Activated CD8-positive, alpha-beta memory T cell treated with anti-CD3 and anti-CD28 coated beads for 48 hours (primary cell): Measurements from ENCODE around the gene KLK6.

Experiments used
- DNase-seq, 3 experiments: peaks; one replicate each; pipeline ENCODE4 v3.0.0-alpha.2; 2020; ENCODE audit warnings: low read depth in 2 of 3, low spot score in 2 of 3

KLK6 gene

GRCh38 chr19:50959731-50960500, 9.5 kb downstream of the KLK6 start:
- no peak for DNase-seq

- no peak for DNase-seq
These were observed 11.8 kb downstream of the KLK6 start for GRCh38 chr19:50957587-50957986.

GRCh38 chr19:50952910-50953309, 16.5 kb downstream of the KLK6 start, which contains the start of gene KLK5:
Gene KLK5 (minus strand): TSS chr19:50953038. CDS start chr19:50952657, 381 bp downstream.
- no peak for DNase-seq

DNA sequence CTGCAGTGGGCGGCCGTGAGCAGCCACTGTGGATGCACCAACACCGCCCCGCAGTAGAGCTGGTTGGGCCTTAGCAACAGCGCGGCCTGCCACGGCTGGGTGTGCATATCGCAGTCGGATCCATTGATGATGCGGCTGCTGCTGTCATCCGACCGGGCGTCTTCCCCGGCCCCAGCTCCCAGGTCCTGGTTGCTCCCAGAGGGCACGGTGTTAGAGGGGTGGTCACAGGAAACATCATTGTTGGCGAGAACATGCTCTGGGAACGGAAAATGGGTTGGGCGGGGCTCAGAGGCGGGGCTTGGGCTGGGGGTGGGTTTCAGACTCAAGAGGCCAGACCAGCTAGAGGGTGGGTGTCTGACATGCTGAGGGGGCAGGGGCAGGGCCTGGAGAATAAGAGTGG, 19.5 kb downstream of the KLK6 start:
- no peak for DNase-seq

DNA sequence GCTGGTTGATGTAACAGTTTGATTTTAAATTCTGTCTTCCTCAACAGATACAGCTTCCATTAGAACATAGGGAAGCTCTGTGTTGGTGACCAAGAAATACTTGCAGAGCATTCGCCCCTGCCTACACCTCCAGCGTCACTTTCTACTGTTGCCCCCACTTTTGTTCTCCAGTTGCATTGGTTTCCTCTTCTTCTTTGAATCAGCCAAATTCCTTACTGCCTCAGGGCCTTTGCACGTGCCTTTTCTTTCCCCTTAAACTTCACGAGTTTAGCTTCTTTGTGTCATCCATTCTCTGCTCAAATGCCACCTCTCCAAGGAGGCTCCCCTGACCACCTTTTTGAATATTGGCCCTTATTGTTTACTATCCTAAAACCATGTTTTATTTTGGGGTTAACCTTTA, 22.3 kb downstream of the KLK6 start:
- DNase-seq = no peak

- DNase-seq = no peak
These were observed 24.6 kb downstream of the KLK6 start for GRCh38 chr19:50944795-50945194.

GRCh38 chr19:50943074-50943828, 26.1 kb downstream of the KLK6 start:
- DNase-seq = no peak

GRCh38 chr19:50939596-50939995, 29.8 kb downstream of the KLK6 start:
- no peak for DNase-seq

GRCh38 chr19:50933640-50934039, 35.8 kb downstream of the KLK6 start:
- DNase-seq = no peak

GRCh38 chr19:50932690-50933083, 36.7 kb downstream of the KLK6 start:
- no peak for DNase-seq

GRCh38 chr19:50932018-50932689, 37.2 kb downstream of the KLK6 start:
- no peak for DNase-seq

- no peak for DNase-seq
These were observed 38.4 kb downstream of the KLK6 start for GRCh38 chr19:50931023-50931422.

DNA sequence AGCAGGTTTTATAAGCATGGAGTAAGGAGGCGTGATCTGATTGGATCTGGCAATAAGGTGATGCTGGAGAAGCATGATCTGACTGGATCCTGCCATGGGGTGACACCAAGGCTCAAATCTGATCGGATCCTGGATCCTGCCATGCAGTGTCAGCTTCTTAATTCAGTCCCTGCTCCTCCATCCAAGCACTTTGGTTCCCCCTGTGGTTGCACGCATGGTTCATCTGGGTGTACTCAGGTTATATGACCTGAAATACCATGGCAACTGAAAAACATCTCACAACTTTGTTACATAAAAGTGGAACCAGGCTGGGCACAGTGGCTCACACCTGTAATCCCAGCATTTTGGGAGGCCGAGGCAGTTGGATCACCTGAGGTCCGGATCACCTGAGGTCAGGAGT, 40.6 kb downstream of the KLK6 start:
- no peak for DNase-seq

GRCh38 chr19:50926144-50926543, 43.2 kb downstream of the KLK6 start:
- no peak for DNase-seq

- DNase-seq = no peak
These were observed 43.7 kb downstream of the KLK6 start for GRCh38 chr19:50925734-50926133.

DNA sequence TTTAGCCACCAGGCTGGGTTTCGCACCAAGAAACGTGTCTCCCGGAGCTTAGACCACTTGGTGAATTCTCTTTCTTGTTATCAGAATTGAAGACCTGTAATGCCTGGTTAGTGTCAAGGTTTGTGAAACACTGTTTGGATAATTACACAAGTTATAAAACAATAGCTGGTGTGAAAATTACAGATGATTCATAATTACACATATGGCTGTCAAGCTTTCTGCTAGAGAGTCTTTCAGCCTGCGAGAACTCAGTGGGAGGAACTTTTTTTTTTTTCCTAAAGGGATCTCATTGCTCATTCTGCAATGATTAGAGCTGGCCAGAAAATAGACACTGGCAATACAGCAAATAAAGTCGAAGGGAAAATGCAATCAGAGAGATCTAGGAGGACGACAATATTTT, 44.8 kb downstream of the KLK6 start:
- no peak for DNase-seq

- peak; percentile 34 to 68 (median 47) for DNase-seq
These were observed 47.0 kb downstream of the KLK6 start for GRCh38 chr19:50922317-50922853.

GRCh38 chr19:50921426-50922316, 47.7 kb downstream of the KLK6 start:
- DNase-seq = no peak

GRCh38 chr19:50916069-50916468, 53.3 kb downstream of the KLK6 start:
- DNase-seq = no peak
